Measurements from ENCODE around the gene DNAJB6. TPM values are rescaled to one million over a fixed set of nuclear protein-coding genes. Genes with fewer than 3 reads are reported as not detected.

The DNAJB6 gene
- total RNA-seq, 2 donors from 2014 or later: 126 to 174 TPM

DNA sequence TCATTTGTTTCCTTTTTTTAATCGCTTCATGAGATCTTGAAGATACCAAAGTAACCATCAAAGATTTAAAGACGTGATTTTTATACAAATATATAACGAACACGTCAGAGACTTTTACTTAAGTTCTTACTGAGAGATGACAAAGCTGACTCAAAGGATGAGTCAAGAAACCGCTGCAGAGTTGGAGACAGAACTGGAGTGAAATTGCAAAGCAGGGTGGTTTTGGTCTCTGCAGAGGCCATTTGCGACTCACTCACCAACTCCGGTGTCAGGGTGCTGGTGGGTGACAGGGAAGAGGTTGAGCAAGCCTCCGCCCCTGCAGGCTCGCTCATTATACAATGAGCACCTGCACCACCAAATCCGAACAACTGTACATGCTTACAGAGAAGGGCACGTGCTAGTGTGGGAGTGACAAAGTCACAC, 75.2 kb downstream of the DNAJB6 start:
- no peaks in the 10 kb centered on the region for H3K27me3 ChIP-seq (ENCODE audit: control insufficient read depth, insufficient read depth, low read length, poor library complexity, severe bottlenecking)
- H3K27ac ChIP-seq (ENCODE audit: low read depth, low read length): no peak overlapping the region
- Mint-ChIP-seq H3K27ac (peak overlapping the region; percentile 48), H3K4me3 (no peak overlapping the region), H3K36me3 (ENCODE audit: low read depth) (peaks cover 71% of the 10 kb centered on the region), H3K9me3 (no peaks in the 10 kb centered on the region), H3K27me3 (ENCODE audit: insufficient read depth) (no peaks in the 10 kb centered on the region), H3K4me1 (peaks cover 13% of the 10 kb centered on the region)
- H3K36me3 ChIP-seq (ENCODE audit: control insufficient read depth, insufficient read depth, low read length): peaks cover 45% of the 10 kb centered on the region
- peaks cover 7% of the 10 kb centered on the region for H3K4me1 ChIP-seq (ENCODE audit: control insufficient read depth, insufficient read depth, low read length)
- no peak for TF ChIP-seq CTCF (conservative IDR thresholded peaks at IDR 0.05)
- DNase-seq: no peak
- no peaks in the 10 kb centered on the region for H3K9me3 ChIP-seq (ENCODE audit: control insufficient read depth, low read length)
- H3K9ac ChIP-seq (ENCODE audit: extremely low read depth, low read length, poor library complexity, severe bottlenecking): no peak overlapping the region
- 95 to 97% methylated on average over 11 of the region's 11 CpGs for WGBS, 2 experiments (ENCODE audit: insufficient coverage in 1 of 2, insufficient read length in 1 of 2)
- no peak overlapping the region for H3K4me3 ChIP-seq (ENCODE audit: low read length)

DNA sequence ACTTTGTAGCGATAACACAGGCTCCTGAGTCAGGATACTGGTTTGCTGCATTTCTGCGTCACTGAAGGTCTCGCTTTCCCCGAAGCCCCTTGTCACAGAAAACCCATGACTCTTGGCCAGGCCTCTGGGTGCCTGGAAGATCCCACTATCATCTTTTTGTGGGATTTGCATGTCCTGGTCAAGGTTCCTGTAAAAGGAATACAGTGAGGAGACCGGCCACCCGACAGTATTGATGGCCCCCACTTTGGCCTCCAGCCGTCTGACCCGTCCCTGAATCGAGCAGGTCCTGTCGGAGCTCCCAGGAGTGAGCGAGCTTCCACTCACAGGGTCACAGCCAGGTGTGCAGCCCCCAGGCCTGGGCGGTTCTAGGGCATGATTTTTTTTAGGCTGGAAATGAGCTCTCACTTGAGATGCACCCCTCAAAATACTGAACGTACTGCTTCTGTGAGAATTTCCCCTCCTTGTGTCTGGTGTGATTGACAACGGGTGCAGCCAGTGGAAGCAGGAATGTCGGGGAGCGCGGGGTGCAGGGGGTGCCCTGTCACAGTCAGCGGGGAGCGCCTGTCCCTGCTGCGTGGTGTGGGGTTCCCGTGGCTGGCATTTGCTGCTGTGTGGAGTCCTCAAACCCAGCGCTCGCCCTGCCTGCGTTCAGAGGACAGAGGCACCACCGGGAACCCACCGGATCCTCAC, 75.8 kb downstream of the DNAJB6 start:
- H3K36me3 Mint-ChIP-seq (ENCODE audit: low read depth): peaks cover 71% of the 10 kb centered on the region
- H3K9me3 Mint-ChIP-seq: no peaks in the 10 kb centered on the region
- DNase-seq: no peak
- Histone ChIP-seq H3K36me3 (ENCODE audit: control insufficient read depth, insufficient read depth, low read length) (peaks cover 51% of the 10 kb centered on the region), H3K27ac (ENCODE audit: low read depth, low read length) (peak overlapping the region; percentile 54), H3K4me1 (ENCODE audit: control insufficient read depth, insufficient read depth, low read length) (peaks cover 7% of the 10 kb centered on the region), H3K4me3 (ENCODE audit: low read length) (no peak overlapping the region), H3K9ac (ENCODE audit: extremely low read depth, low read length, poor library complexity, severe bottlenecking) (no peak overlapping the region), H3K9me3 (ENCODE audit: control insufficient read depth, low read length) (no peaks in the 10 kb centered on the region), H3K27me3 (ENCODE audit: control insufficient read depth, insufficient read depth, low read length, poor library complexity, severe bottlenecking) (no peaks in the 10 kb centered on the region)
- no peaks in the 10 kb centered on the region for H3K27me3 Mint-ChIP-seq (ENCODE audit: insufficient read depth)
- H3K4me3 Mint-ChIP-seq: no peak overlapping the region
- WGBS, 2 experiments (ENCODE audit: insufficient coverage in 1 of 2, insufficient read length in 1 of 2): 85 to 92% methylated on average over 16 to 26 of the region's 26 CpGs
- no peak for TF ChIP-seq CTCF (conservative IDR thresholded peaks at IDR 0.05)
- peaks cover 13% of the 10 kb centered on the region for H3K4me1 Mint-ChIP-seq
- H3K27ac Mint-ChIP-seq: peak overlapping the region; percentile 66

DNA sequence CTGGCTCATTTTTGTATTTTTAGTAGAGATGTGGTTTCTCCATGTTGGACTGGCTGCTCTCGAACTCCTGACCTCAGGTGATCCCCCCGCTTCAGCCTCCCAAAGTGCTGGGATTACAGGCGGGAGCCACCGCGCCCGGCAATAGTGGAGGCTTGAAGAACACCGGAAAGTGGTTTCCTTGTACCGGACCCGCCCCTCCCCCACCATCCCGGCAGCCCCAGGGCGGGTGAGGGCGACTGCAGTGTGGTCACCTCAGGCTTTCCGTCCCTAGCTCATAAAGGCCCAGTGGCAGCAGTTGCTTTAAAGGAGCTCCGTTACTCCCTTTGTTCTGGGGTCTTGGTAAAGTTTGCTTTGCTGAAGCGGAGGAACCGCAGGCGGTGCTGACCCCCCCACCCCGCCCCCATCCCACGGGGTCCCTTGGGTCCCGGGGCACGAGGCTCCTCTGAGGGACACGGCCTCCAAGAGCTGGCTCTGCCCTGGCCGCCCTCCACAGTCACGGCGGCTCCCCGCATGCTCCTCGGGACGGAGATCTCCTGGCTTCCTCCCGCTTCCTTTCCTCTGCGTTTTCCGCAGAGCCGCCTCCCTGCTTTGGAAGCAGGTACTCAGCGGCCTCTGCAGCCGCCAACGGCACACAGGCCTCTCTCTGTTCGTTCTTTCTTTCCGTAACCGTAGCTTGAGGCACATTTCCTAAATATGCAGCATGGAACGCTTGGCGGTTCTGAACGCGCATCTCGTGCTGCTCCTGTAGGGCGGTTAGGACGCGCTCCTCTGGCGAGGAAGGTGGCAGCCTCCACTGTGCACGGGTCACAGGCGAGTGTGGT, 77.3 kb downstream of the DNAJB6 start:
- Histone ChIP-seq H3K9me3 (ENCODE audit: control insufficient read depth, low read length) (no peaks in the 10 kb centered on the region), H3K9ac (ENCODE audit: extremely low read depth, low read length, poor library complexity, severe bottlenecking) (no peak overlapping the region), H3K4me3 (ENCODE audit: low read length) (no peak overlapping the region), H3K27ac (ENCODE audit: low read depth, low read length) (no peak overlapping the region), H3K4me1 (ENCODE audit: control insufficient read depth, insufficient read depth, low read length) (peaks cover 7% of the 10 kb centered on the region), H3K36me3 (ENCODE audit: control insufficient read depth, insufficient read depth, low read length) (peaks cover 51% of the 10 kb centered on the region), H3K27me3 (ENCODE audit: control insufficient read depth, insufficient read depth, low read length, poor library complexity, severe bottlenecking) (no peaks in the 10 kb centered on the region)
- Mint-ChIP-seq H3K27ac (peak overlapping the region; percentile 48), H3K27me3 (ENCODE audit: insufficient read depth) (no peaks in the 10 kb centered on the region), H3K4me1 (peaks cover 13% of the 10 kb centered on the region), H3K9me3 (no peaks in the 10 kb centered on the region), H3K36me3 (ENCODE audit: low read depth) (peaks cover 63% of the 10 kb centered on the region), H3K4me3 (no peak overlapping the region)
- 96 to 97% methylated on average over 37 to 49 of the region's 49 CpGs for WGBS, 2 experiments (ENCODE audit: insufficient coverage in 1 of 2, insufficient read length in 1 of 2)
- DNase-seq: no peak
- TF ChIP-seq CTCF (conservative IDR thresholded peaks at IDR 0.05): no peak
